Measurements from ENCODE around the gene IPO8.

The IPO8 gene

DNA sequence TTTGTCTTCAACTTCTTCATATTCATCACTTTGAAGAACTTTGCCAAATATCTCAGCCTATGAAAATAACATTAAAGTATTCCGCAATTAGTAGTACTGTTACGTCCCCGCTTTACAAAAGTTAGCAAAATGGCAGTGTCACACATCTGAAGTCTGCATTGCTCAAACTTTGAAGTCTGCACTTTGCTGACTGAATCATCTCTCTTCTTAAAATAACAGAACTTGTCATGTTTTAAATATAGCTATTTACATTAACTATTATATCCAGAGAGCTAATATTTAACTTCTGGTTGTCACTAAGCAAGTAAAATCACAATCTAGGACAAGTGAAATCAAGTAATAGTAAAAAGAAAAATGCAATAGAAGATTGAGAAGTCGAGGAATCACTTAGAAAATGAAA is 34.5 kb downstream of the IPO8 start:
- no peak overlapping the region for H3K27ac ChIP-seq
- H3K36me3 ChIP-seq (ENCODE audit: insufficient read depth, low read length), result peaks cover 54% of the 10 kb centered on the region
- no peak for DNase-seq (ENCODE audit: low read depth, low spot score)
- H3K9me3 ChIP-seq (ENCODE audit: low read depth, low read length), result no peaks in the 10 kb centered on the region
- TF ChIP-seq POLR2AphosphoS5 (IDR thresholded peaks at IDR 0.05; ENCODE audit: borderline replicate concordance, low read depth, low read length), result no peak
- TF ChIP-seq FOXP2 (optimal IDR thresholded peaks at IDR 0.05; ENCODE audit: control extremely low read depth, extremely low read length, insufficient read depth), result no peak
- no peak for TF ChIP-seq EZH2 (IDR thresholded peaks at IDR 0.05)
- H3K4me3 ChIP-seq, result no peak overlapping the region
- H3K9ac ChIP-seq (ENCODE audit: insufficient read length), result no peak overlapping the region

DNA sequence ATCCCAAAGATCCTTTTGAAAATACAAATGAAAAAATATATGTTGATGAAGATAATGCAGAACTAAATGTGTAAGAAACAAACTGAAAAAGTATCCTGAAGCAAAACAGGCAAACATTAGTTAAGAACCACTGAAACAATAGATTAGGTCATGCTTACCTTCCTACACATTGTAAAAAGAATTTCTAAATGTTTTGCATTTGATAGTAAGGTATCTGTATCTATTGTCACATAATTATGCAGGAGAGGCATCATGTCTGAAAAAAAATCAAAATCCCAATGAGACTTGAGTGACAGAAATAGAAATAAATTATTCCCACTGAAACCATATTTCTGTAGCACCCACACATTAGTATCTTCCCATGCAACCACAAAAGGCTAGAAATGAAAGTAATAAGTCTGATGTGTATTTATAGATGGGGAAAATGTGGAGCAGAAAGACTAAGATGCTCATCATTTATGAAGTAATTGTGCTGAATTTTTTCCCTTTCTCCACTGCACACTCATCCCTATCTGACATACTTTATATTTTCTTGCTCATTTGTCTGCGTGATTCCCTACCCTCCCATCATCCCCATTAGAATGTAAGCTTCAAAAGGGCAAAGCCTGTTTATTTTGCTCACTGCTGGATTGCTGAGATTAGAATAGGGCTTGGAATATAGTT is 43.5 kb downstream of the IPO8 start:
- no peak overlapping the region for H3K4me3 ChIP-seq
- TF ChIP-seq POLR2AphosphoS5 (IDR thresholded peaks at IDR 0.05; ENCODE audit: borderline replicate concordance, low read depth, low read length) (no peak), FOXP2 (optimal IDR thresholded peaks at IDR 0.05; ENCODE audit: control extremely low read depth, extremely low read length, insufficient read depth) (no peak), EZH2 (IDR thresholded peaks at IDR 0.05) (no peak)
- no peak overlapping the region for H3K27ac ChIP-seq
- peaks cover 19% of the 10 kb centered on the region for H3K36me3 ChIP-seq (ENCODE audit: insufficient read depth, low read length)
- H3K9ac ChIP-seq (ENCODE audit: insufficient read length), result no peak overlapping the region
- no peak for DNase-seq (ENCODE audit: low read depth, low spot score)
- H3K9me3 ChIP-seq (ENCODE audit: low read depth, low read length), result no peaks in the 10 kb centered on the region

GRCh38 chr12:30646821-30647220 is 48.8 kb downstream of the IPO8 start:
- Histone ChIP-seq H3K4me3 (no peak overlapping the region), H3K9me3 (ENCODE audit: low read depth, low read length) (no peaks in the 10 kb centered on the region), H3K27ac (no peak overlapping the region), H3K9ac (ENCODE audit: insufficient read length) (no peak overlapping the region), H3K36me3 (ENCODE audit: insufficient read depth, low read length) (peaks cover 8% of the 10 kb centered on the region)
- TF ChIP-seq POLR2AphosphoS5 (IDR thresholded peaks at IDR 0.05; ENCODE audit: borderline replicate concordance, low read depth, low read length), result no peak
- TF ChIP-seq EZH2 (IDR thresholded peaks at IDR 0.05), result no peak
- no peak for TF ChIP-seq FOXP2 (optimal IDR thresholded peaks at IDR 0.05; ENCODE audit: control extremely low read depth, extremely low read length, insufficient read depth)
- DNase-seq (ENCODE audit: low read depth, low spot score), result no peak

GRCh38 chr12:30643366-30643765 is 52.3 kb downstream of the IPO8 start:
- DNase-seq (ENCODE audit: low read depth, low spot score), result no peak
- Histone ChIP-seq H3K4me3 (no peak overlapping the region), H3K9ac (ENCODE audit: insufficient read length) (no peak overlapping the region), H3K27ac (no peak overlapping the region), H3K9me3 (ENCODE audit: low read depth, low read length) (no peaks in the 10 kb centered on the region), H3K36me3 (ENCODE audit: insufficient read depth, low read length) (peaks cover 9% of the 10 kb centered on the region)
- TF ChIP-seq POLR2AphosphoS5 (IDR thresholded peaks at IDR 0.05; ENCODE audit: borderline replicate concordance, low read depth, low read length) (no peak), EZH2 (IDR thresholded peaks at IDR 0.05) (no peak), FOXP2 (optimal IDR thresholded peaks at IDR 0.05; ENCODE audit: control extremely low read depth, extremely low read length, insufficient read depth) (no peak)

- H3K9me3 ChIP-seq (ENCODE audit: low read depth, low read length), result no peaks in the 10 kb centered on the region
- no peak overlapping the region for H3K27ac ChIP-seq
- H3K9ac ChIP-seq (ENCODE audit: insufficient read length), result no peak overlapping the region
- DNase-seq (ENCODE audit: low read depth, low spot score), result no peak
- H3K4me3 ChIP-seq, result no peak overlapping the region
- peaks cover 25% of the 10 kb centered on the region for H3K36me3 ChIP-seq (ENCODE audit: insufficient read depth, low read length)
- TF ChIP-seq FOXP2 (optimal IDR thresholded peaks at IDR 0.05; ENCODE audit: control extremely low read depth, extremely low read length, insufficient read depth) (no peak), EZH2 (IDR thresholded peaks at IDR 0.05) (no peak), POLR2AphosphoS5 (IDR thresholded peaks at IDR 0.05; ENCODE audit: borderline replicate concordance, low read depth, low read length) (no peak)
Measured at GRCh38 chr12:30640392-30640791, 55.3 kb downstream of the IPO8 start.

GRCh38 chr12:30635385-30635784 is 60.3 kb downstream of the IPO8 start:
- Histone ChIP-seq H3K9ac (ENCODE audit: insufficient read length) (no peak overlapping the region), H3K27ac (no peak overlapping the region), H3K36me3 (ENCODE audit: insufficient read depth, low read length) (peaks cover 44% of the 10 kb centered on the region), H3K4me3 (no peak overlapping the region), H3K9me3 (ENCODE audit: low read depth, low read length) (no peaks in the 10 kb centered on the region)
- DNase-seq (ENCODE audit: low read depth, low spot score), result no peak
- TF ChIP-seq POLR2AphosphoS5 (IDR thresholded peaks at IDR 0.05; ENCODE audit: borderline replicate concordance, low read depth, low read length) (no peak), FOXP2 (optimal IDR thresholded peaks at IDR 0.05; ENCODE audit: control extremely low read depth, extremely low read length, insufficient read depth) (no peak), EZH2 (IDR thresholded peaks at IDR 0.05) (no peak)

DNA sequence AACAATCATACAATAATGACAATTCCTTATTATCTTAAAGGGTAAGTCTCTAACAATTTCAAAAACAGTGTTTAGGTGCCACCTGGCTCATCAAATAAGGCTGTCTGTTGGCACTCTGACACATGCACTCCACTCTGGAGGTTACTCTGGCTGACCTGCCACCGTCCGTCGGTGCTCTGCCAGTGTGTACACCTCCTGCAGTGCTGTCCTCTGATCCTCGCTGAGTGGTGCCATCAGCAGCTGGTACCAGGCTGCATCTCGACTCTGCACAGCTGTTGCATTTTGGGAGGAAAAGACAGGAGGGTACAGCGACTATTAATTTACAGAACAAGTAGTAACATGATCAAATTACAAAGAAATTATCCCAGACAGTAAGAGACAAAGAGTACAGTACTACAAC is 63.9 kb downstream of the IPO8 start:
- Histone ChIP-seq H3K27ac (no peak overlapping the region), H3K9ac (ENCODE audit: insufficient read length) (no peak overlapping the region), H3K4me3 (no peak overlapping the region), H3K9me3 (ENCODE audit: low read depth, low read length) (no peaks in the 10 kb centered on the region), H3K36me3 (ENCODE audit: insufficient read depth, low read length) (peaks cover 40% of the 10 kb centered on the region)
- TF ChIP-seq FOXP2 (optimal IDR thresholded peaks at IDR 0.05; ENCODE audit: control extremely low read depth, extremely low read length, insufficient read depth) (no peak), POLR2AphosphoS5 (IDR thresholded peaks at IDR 0.05; ENCODE audit: borderline replicate concordance, low read depth, low read length) (no peak), EZH2 (IDR thresholded peaks at IDR 0.05) (no peak)
- no peak for DNase-seq (ENCODE audit: low read depth, low spot score)

- Histone ChIP-seq H3K36me3 (ENCODE audit: insufficient read depth, low read length) (peaks cover 35% of the 10 kb centered on the region), H3K9me3 (ENCODE audit: low read depth, low read length) (no peaks in the 10 kb centered on the region), H3K9ac (ENCODE audit: insufficient read length) (no peak overlapping the region), H3K27ac (no peak overlapping the region), H3K4me3 (no peak overlapping the region)
- no peak for DNase-seq (ENCODE audit: low read depth, low spot score)
- TF ChIP-seq EZH2 (IDR thresholded peaks at IDR 0.05) (no peak), FOXP2 (optimal IDR thresholded peaks at IDR 0.05; ENCODE audit: control extremely low read depth, extremely low read length, insufficient read depth) (no peak), POLR2AphosphoS5 (IDR thresholded peaks at IDR 0.05; ENCODE audit: borderline replicate concordance, low read depth, low read length) (no peak)
Measured at GRCh38 chr12:30630979-30631285, 64.7 kb downstream of the IPO8 start.
